A673 (cell line): ENCODE data around the gene PDZD4. TPM values are rescaled to one million over a fixed set of nuclear protein-coding genes. Genes with fewer than 3 reads are reported as not detected.

Experiments
- BruUV-seq: library from RNA; stranded (reverse); fragments of 400-500 nt; replicated peaks from 2 replicates; lab custom pipeline; 2021; lab: Mats Ljungman, UMichigan
- CTCF ChIA-PET: fragments of 300-600 bp; sonication (Branson Sonifier 250); formaldehyde crosslinking; loops from one replicate; lab custom pipeline; 2022; ENCODE audit warnings: antibody characterized with exemption; lab: Charles Lee
- POLR2A ChIA-PET: fragments of 300-600 bp; sonication (Branson Sonifier 250); formaldehyde crosslinking; loops from one replicate; lab custom pipeline; 2022; ENCODE audit warnings: antibody characterized with exemption; ENCODE audit not compliant: low non-redundant PET; lab: Charles Lee
- DNase-seq: peaks from one replicate; pipeline ENCODE4 v3.0.0-alpha.2; 2015; ENCODE audit warnings: low spot score
- H3K27ac ChIP-seq: fragments of 200-600 bp; sonication (generic); 2 replicates; pipeline ENCODE4 v1.5.1; 2016; ENCODE audit warnings: mixed run types, low read depth, mild to moderate bottlenecking, mixed read lengths, antibody characterized with exemption, low read length; ENCODE audit not compliant: poor library complexity, severe bottlenecking
- H3K27me3 ChIP-seq: fragments of 200-600 bp; sonication (generic); replicated peaks from 2 replicates; pipeline ENCODE4 v1.6.1; 2017; ENCODE audit warnings: mixed run types, low read depth, mild to moderate bottlenecking, mixed read lengths, antibody characterized with exemption, low read length; ENCODE audit not compliant: insufficient read depth, poor library complexity
- H3K36me3 ChIP-seq: fragments of 200-600 bp; sonication (generic); 2 replicates; pipeline ENCODE4 v1.6.1; 2016; ENCODE audit warnings: mixed run types, mild to moderate bottlenecking, mixed read lengths, antibody characterized with exemption, low read length; ENCODE audit not compliant: insufficient read depth, poor library complexity, severe bottlenecking
- H3K4me1 ChIP-seq: fragments of 200-600 bp; sonication (generic); 2 replicates; pipeline ENCODE4 v1.6.1; 2017; ENCODE audit warnings: mixed run types, mild to moderate bottlenecking, mixed read lengths, antibody characterized with exemption, low read length; ENCODE audit not compliant: insufficient read depth, poor library complexity, severe bottlenecking
- H3K4me3 ChIP-seq: fragments of 200-600 bp; sonication (generic); 2 replicates; pipeline ENCODE4 v1.5.1; 2016; ENCODE audit warnings: low read depth, mixed run types, mild to moderate bottlenecking, mixed read lengths, low read length; ENCODE audit not compliant: poor library complexity, severe bottlenecking
- H3K9me3 ChIP-seq: fragments of 200-600 bp; sonication (generic); 2 replicates; pipeline ENCODE4 v1.6.1; 2016; ENCODE audit warnings: mixed run types, low read depth, mild to moderate bottlenecking, mixed read lengths, antibody characterized with exemption, low read length; ENCODE audit not compliant: poor library complexity, severe bottlenecking
- EZH2 ChIP-seq: fragments of 200-600 bp; sonication (generic); IDR thresholded peaks from 2 replicates; pipeline ENCODE4 v1.6.1; 2017; ENCODE audit warnings: borderline replicate concordance, low read depth, mild to moderate bottlenecking, mixed read lengths, antibody characterized with exemption, low read length; ENCODE audit not compliant: poor library complexity, severe bottlenecking
- intact Hi-C: fragments of 100-400 bp; cut with micrococcal nuclease; formaldehyde crosslinking; loops from one replicate; pipeline ENCODE4 v1.10.0; 2022; ENCODE audit not compliant: unreplicated experiment
- total RNA-seq: library from RNA; stranded (reverse); gene quantifications from 2 replicates; pipeline ENCODE4 v1.2.3, GENCODE V29; 2021
- TF ChIP-seq, protein P1 (sequence below): fragments of 300-800, 200-600 bp; sonication (generic); conservative IDR thresholded peaks from 2 replicates; pipeline ENCODE4 v1.5.1; 2017; ENCODE audit warnings: low read depth, mild to moderate bottlenecking, antibody characterized with exemption, low read length, moderate library complexity, mixed read lengths

The PDZD4 gene
- total RNA-seq, 1 experiment from 2014 or later: 2.6 TPM

DNA sequence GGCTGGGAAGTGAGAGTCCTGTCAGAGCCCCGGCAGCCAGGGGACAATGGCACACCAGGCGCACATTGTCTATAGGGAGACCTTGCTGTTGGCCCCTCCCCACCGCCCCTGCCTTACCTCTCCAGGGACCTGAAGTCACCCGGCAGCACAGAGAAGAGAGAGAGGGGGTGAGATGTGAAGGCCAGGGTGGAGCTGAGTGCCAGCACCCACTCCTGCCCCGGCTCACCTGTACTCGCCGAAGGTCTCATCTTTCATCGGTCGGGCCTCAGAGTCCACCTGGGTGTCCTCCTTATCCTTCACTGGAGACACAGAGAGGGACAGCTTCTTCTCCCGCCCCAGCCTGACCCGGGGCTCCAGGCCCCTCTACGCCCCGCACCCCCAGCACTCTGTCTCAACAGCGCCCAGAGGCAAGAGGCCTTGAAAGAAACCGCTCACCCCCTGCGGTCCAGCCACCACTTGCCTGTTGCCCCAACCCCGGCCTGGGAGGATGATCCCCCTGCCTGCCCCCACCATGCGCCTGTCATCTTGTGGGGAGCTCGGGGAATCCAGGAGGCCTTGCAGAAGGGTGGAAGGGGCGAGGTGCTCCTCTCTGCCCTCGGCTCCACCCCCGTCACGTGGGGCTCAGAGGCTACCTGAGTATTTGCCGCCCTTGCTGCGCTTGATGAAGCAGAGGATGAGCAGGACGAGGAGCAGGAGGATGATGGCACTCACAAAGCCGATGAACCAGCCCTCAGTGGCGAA, 33.1 kb upstream of the PDZD4 start:
- Histone ChIP-seq H3K4me3 (no peak overlapping the region), H3K36me3 (no peaks in the 10 kb centered on the region), H3K27me3 (no peaks in the 10 kb centered on the region), H3K9me3 (no peaks in the 10 kb centered on the region), H3K27ac (no peak overlapping the region), H3K4me1 (no peaks in the 10 kb centered on the region)
- BruUV-seq: no TSS peak
- CTCF ChIA-PET: no interaction called here
- TF ChIP-seq, protein P1, sequence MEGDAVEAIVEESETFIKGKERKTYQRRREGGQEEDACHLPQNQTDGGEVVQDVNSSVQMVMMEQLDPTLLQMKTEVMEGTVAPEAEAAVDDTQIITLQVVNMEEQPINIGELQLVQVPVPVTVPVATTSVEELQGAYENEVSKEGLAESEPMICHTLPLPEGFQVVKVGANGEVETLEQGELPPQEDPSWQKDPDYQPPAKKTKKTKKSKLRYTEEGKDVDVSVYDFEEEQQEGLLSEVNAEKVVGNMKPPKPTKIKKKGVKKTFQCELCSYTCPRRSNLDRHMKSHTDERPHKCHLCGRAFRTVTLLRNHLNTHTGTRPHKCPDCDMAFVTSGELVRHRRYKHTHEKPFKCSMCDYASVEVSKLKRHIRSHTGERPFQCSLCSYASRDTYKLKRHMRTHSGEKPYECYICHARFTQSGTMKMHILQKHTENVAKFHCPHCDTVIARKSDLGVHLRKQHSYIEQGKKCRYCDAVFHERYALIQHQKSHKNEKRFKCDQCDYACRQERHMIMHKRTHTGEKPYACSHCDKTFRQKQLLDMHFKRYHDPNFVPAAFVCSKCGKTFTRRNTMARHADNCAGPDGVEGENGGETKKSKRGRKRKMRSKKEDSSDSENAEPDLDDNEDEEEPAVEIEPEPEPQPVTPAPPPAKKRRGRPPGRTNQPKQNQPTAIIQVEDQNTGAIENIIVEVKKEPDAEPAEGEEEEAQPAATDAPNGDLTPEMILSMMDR: no peak
- TF ChIP-seq EZH2: no peak
- no peak for DNase-seq
- intact Hi-C loops: no loop called here
- POLR2A ChIA-PET: no interaction called here

DNA sequence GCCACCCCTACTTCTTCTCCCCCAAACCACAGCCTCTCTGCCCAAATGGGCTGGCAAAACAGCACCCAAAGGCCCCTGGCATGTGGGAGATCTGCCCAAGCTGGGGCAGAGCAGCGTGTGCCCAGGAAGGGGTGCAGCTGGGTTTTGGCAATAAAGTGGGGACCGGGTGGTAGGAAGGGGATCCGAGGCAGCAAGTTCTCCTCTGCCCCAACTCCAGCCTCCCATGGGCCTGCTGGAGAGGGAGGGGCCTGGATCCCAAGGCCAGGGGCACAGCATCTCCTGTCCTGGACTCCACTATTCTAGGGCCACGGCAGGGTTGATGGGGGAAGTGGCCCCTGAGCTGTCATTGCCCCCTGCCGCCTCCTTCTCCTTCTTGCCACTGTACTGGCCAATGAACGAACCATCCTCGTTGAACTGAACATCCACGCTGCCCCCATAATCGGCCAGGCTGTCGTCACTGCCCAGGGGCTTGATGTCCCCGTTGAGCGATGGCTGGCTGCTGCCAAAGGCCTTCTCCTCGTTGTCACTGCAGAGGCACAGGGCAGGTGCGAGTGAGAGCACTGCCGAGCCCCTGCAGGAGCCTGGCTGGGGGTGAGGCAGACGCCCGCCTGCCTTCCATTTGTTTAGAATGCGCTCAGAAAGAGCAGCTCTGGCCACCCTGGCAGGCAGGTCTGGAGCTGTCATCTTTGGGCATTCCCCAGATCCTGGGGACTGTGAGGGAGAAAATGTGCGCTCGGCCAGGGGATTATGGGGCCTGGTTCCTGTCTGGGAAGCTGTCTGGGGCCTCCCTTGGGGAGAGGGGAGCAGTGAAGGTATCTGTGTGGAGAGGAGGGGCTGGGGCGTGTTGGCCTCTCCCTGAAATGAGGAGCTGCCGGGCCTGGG, 32.3 kb upstream of the PDZD4 start:
- Histone ChIP-seq H3K27ac (no peak overlapping the region), H3K27me3 (no peaks in the 10 kb centered on the region), H3K4me1 (no peaks in the 10 kb centered on the region), H3K36me3 (no peaks in the 10 kb centered on the region), H3K9me3 (no peaks in the 10 kb centered on the region), H3K4me3 (no peak overlapping the region)
- intact Hi-C loops: no loop called here
- no peak for DNase-seq
- CTCF ChIA-PET: no interaction called here
- TF ChIP-seq, protein P1: no peak
- TF ChIP-seq EZH2: no peak
- no TSS peak for BruUV-seq
- POLR2A ChIA-PET: no interaction called here

DNA sequence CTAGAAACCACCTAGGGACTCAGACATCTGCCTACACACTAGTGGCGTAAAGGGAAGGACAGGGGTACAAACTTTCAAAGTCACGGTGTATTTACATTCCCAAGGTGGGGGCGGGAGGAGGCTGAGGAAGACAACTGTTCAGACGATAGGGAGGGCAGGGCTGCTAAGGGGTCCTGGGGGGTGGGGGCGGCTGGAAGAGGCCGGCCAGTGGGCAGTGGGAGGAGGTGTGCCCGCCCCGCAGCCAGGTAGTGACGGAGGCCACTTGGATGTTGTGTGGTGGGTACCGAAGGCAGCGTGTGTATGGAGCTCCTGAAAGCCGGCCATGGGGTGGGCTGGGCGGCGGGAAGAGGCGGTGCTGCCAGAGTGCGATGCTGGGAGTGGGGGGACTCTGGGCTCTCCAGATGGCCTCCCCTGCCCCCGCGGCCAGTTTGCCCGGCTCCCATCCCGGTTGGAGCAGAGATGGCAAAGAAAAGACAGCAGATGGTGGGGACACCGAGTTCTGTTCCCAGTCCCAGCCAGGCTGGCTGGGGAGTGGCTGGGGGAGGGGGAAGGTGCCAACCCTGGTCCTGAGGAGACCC, 31.5 kb upstream of the PDZD4 start:
- DNase-seq: no peak
- no peak overlapping the region for H3K27ac ChIP-seq
- BruUV-seq: no TSS peak
- intact Hi-C loops: no loop called here
- no peak for TF ChIP-seq EZH2
- TF ChIP-seq, protein P1: no peak
- H3K4me1 ChIP-seq: no peaks in the 10 kb centered on the region
- ChIA-PET POLR2A (no interaction called here), CTCF (no interaction called here)
- H3K36me3 ChIP-seq: no peaks in the 10 kb centered on the region
- no peaks in the 10 kb centered on the region for H3K9me3 ChIP-seq
- H3K4me3 ChIP-seq: no peak overlapping the region
- no peaks in the 10 kb centered on the region for H3K27me3 ChIP-seq
